GM23338 (cell line): Measurements from ENCODE around the gene CXADR.

Experiments
- CREB1 ChIP-seq: fragments of 250-450 bp; sonication (Bioruptor Pico); IDR thresholded peaks from 2 replicates; pipeline ENCODE4 v1.5.0; 2020; ENCODE audit warnings: low read depth, mild to moderate bottlenecking, moderate library complexity
- EZH2 ChIP-seq: fragments of 200-600 bp; sonication (generic); IDR thresholded peaks from one replicate; pipeline ENCODE4 v1.8.0; 2017; ENCODE audit warnings: antibody characterized with exemption, mild to moderate bottlenecking, low read depth; ENCODE audit not compliant: unreplicated experiment
- EZH2phosphoT487 ChIP-seq: fragments of 200-600 bp; sonication (generic); IDR thresholded peaks from one replicate; pipeline ENCODE4 v1.8.1; 2018; ENCODE audit warnings: antibody characterized with exemption; ENCODE audit not compliant: unreplicated experiment
- JUNB ChIP-seq: IDR thresholded peaks from one replicate; pipeline ENCODE4 v1.6.1; 2016; ENCODE audit warnings: antibody characterized with exemption; ENCODE audit not compliant: unreplicated experiment
- POLR2AphosphoS5 ChIP-seq: IDR thresholded peaks from 2 replicates; pipeline ENCODE4 v1.6.1; 2016; ENCODE audit warnings: antibody characterized with exemption, low read depth
- REST ChIP-seq: IDR thresholded peaks from one replicate; pipeline ENCODE4 v1.6.1; 2018; ENCODE audit warnings: antibody characterized with exemption; ENCODE audit not compliant: unreplicated experiment
- STAT1 ChIP-seq: IDR thresholded peaks from one replicate; pipeline ENCODE4 v1.6.1; 2016; ENCODE audit warnings: antibody characterized with exemption; ENCODE audit not compliant: unreplicated experiment
- ZNF114 ChIP-seq: fragments of 250-450 bp; sonication (Bioruptor Pico); IDR thresholded peaks from 2 replicates; pipeline ENCODE4 v1.5.0; 2020; ENCODE audit warnings: mild to moderate bottlenecking, moderate library complexity
- TF ChIP-seq, protein P1 (sequence below), 2 experiments: fragments of 200-600 bp in 1 of 2; sonication (generic) in 1 of 2; conservative IDR thresholded peaks; 2 replicates each; pipeline versions ENCODE4 v1.5.1 to v1.6.1; 2016 to 2017; ENCODE audit warnings: antibody characterized with exemption in 2 of 2, low read depth in 2 of 2, mild to moderate bottlenecking in 2 of 2, moderate library complexity in 1 of 2
- TF ChIP-seq, protein P2 (sequence below): fragments of 250-450 bp; sonication (Bioruptor Pico); IDR thresholded peaks from 2 replicates; pipeline ENCODE4 v1.5.0; 2020; ENCODE audit warnings: mild to moderate bottlenecking, moderate library complexity

DNA sequence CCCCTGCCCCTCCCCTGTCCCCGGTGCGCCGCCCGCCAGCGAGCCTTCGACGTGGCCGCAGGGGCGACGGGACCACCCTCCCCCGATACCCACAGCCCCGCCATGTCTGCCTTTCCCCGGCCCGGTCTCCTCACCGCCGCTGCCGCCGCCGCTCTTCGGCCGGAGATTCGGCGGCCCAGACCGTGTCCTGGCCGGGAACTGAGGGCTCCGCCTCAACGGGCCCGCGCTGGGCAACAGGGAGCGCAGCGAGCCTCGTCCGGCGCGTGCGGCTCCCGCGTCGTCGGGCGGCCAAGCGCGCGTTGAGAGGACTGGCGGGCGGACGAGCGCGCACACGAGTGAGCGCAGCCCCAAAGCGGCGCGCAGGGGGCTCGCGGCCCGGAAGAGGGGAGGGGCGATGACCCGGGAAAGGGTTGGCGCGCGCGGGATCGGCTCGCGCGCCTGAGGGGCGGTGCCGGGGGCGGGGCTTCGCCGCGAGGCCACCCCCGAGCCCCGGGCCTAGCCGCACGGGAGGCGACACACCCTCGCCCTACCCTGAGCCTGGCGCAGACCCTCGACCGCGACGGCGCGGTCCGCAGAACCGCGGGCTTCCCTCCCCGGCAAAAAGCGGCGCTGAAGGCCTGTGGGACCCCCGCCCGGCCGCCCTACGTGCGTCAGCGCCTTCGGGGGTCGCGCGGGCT is 99.9 kb downstream of the CXADR start, which contains the start of gene BTG3:
- TF ChIP-seq, protein P1, sequence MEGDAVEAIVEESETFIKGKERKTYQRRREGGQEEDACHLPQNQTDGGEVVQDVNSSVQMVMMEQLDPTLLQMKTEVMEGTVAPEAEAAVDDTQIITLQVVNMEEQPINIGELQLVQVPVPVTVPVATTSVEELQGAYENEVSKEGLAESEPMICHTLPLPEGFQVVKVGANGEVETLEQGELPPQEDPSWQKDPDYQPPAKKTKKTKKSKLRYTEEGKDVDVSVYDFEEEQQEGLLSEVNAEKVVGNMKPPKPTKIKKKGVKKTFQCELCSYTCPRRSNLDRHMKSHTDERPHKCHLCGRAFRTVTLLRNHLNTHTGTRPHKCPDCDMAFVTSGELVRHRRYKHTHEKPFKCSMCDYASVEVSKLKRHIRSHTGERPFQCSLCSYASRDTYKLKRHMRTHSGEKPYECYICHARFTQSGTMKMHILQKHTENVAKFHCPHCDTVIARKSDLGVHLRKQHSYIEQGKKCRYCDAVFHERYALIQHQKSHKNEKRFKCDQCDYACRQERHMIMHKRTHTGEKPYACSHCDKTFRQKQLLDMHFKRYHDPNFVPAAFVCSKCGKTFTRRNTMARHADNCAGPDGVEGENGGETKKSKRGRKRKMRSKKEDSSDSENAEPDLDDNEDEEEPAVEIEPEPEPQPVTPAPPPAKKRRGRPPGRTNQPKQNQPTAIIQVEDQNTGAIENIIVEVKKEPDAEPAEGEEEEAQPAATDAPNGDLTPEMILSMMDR (conservative IDR thresholded peaks at IDR 0.05; ENCODE audit: low read depth in 2 of 2), result no peak
- no peak for TF ChIP-seq REST
- TF ChIP-seq EZH2, result no peak
- TF ChIP-seq CREB1, result no peak
- TF ChIP-seq POLR2AphosphoS5, result peak; percentile 79
- TF ChIP-seq ZNF114 (CRISPR knock-in tag), result no peak
- no peak for TF ChIP-seq EZH2phosphoT487
- TF ChIP-seq, protein P2, sequence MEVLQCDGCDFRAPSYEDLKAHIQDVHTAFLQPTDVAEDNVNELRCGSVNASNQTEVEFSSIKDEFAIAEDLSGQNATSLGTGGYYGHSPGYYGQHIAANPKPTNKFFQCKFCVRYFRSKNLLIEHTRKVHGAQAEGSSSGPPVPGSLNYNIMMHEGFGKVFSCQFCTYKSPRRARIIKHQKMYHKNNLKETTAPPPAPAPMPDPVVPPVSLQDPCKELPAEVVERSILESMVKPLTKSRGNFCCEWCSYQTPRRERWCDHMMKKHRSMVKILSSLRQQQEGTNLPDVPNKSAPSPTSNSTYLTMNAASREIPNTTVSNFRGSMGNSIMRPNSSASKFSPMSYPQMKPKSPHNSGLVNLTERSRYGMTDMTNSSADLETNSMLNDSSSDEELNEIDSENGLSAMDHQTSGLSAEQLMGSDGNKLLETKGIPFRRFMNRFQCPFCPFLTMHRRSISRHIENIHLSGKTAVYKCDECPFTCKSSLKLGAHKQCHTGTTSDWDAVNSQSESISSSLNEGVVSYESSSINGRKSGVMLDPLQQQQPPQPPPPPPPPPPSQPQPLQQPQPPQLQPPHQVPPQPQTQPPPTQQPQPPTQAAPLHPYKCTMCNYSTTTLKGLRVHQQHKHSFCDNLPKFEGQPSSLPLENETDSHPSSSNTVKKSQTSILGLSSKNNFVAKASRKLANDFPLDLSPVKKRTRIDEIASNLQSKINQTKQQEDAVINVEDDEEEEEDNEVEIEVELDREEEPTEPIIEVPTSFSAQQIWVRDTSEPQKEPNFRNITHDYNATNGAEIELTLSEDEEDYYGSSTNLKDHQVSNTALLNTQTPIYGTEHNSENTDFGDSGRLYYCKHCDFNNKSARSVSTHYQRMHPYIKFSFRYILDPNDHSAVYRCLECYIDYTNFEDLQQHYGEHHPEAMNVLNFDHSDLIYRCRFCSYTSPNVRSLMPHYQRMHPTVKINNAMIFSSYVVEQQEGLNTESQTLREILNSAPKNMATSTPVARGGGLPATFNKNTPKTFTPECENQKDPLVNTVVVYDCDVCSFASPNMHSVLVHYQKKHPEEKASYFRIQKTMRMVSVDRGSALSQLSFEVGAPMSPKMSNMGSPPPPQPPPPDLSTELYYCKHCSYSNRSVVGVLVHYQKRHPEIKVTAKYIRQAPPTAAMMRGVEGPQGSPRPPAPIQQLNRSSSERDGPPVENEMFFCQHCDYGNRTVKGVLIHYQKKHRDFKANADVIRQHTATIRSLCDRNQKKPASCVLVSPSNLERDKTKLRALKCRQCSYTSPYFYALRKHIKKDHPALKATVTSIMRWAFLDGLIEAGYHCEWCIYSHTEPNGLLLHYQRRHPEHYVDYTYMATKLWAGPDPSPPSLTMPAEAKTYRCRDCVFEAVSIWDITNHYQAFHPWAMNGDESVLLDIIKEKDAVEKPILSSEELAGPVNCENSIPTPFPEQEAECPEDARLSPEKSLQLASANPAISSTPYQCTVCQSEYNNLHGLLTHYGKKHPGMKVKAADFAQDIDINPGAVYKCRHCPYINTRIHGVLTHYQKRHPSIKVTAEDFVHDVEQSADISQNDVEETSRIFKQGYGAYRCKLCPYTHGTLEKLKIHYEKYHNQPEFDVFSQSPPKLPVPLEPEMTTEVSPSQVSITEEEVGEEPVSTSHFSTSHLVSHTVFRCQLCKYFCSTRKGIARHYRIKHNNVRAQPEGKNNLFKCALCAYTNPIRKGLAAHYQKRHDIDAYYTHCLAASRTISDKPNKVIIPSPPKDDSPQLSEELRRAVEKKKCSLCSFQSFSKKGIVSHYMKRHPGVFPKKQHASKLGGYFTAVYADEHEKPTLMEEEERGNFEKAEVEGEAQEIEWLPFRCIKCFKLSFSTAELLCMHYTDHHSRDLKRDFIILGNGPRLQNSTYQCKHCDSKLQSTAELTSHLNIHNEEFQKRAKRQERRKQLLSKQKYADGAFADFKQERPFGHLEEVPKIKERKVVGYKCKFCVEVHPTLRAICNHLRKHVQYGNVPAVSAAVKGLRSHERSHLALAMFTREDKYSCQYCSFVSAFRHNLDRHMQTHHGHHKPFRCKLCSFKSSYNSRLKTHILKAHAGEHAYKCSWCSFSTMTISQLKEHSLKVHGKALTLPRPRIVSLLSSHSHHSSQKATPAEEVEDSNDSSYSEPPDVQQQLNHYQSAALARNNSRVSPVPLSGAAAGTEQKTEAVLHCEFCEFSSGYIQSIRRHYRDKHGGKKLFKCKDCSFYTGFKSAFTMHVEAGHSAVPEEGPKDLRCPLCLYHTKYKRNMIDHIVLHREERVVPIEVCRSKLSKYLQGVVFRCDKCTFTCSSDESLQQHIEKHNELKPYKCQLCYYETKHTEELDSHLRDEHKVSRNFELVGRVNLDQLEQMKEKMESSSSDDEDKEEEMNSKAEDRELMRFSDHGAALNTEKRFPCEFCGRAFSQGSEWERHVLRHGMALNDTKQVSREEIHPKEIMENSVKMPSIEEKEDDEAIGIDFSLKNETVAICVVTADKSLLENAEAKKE (CRISPR knock-in tag), result no peak
- TF ChIP-seq JUNB, result no peak
- TF ChIP-seq STAT1, result no peak
